Right hindlimb (tissue), 1 donor: ENCODE results near the gene IGF2BP1.

ENCODE experiments used
- DNase-seq: peaks from one replicate; pipeline ENCODE4 v3.0.0-alpha.2; 2018

Gene IGF2BP1

GRCh38 chr17:49104511-49105074, 107.4 kb downstream of the IGF2BP1 start:
- DNase-seq: no peak
